ENCODE measurements around the gene GALNT5.
A peak's percentile ranks its signal among the peaks of the same experiment; 100 is the strongest.
"Not testable (repeated sequence)": the region's sequence is repeated elsewhere in the genome, so short reads cannot be mapped to it uniquely, and the experiment has no call there.

The GALNT5 gene

GRCh38 chr2:157250836-157251235, 6.7 kb upstream of the GALNT5 start:
- no peak for DNase-seq

DNA sequence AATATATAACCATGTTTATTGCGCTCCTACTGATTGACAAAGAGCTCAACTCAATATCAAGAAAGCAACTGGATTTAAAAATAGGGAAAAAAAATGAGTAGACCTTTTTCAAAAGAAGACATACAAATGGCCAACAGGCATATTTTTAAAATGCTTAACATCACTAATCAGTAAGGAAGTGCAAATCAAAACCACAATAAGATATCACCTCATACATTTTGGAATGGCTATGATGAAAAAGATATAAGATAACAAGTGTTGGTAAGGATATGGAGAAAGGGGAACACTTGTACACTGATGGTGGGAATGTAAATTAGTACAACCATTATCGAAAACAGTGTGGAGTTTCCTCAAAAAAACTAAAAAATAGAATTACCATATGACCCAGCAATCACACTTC, 5.6 kb upstream of the GALNT5 start:
- no peak for DNase-seq

DNA sequence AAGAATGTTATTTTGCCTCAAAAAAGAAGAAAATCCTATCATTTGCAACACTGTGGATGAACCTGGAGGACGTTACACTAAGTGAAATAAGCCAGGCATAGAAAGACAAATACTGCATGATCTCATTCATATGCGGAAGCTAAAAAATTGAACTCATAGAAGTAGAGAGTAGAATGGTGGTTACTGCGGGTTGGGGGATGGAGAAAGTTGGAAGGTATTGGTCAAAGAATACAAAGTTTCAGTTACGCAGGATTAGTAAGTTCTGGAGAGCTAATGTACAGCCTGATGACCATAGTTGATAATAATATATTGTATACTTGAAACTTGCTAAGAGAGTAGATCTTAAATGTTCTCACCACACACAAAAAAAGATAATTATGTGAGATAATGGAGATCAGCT, 5.0 kb upstream of the GALNT5 start:
- DNase-seq = no peak

DNA sequence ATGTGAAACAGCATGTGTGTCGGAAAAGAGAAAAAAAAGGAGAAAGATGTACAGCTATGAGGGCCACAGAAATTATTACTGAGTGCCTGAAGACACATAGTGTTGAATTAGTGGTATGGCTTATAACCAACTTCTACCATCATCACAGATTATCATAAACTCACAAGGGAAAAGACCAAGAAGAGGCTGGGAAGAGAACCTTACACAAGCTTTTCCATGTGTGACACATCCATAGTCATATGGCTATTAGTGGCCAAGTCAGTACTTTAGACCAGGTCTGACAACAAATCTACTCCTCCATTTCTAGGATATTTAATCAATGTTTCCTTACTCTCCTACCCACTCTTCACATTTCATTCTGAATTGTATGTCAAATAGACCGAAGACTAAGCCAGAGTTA, 3.5 kb upstream of the GALNT5 start:
- no peak for DNase-seq

DNA sequence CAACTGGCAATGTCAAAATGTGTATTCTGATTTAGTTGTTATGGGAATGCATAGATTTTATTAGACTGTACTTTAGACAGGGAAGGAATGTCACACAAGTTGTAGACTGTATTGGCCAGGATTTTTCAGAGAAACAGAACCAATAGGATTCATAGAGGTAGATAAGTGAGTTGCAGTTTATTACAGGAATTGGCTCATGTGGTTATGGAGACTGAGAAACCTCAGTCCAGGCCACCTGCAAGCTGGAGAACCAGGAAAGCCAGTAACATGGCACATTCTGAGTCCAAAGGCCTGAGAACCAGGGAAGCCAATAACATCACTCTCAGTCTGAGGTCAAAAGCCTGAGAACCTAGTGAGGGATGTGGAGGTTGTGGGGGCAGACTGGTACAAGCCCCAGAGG, 1.8 kb upstream of the GALNT5 start:
- DNase-seq = no peak

DNA sequence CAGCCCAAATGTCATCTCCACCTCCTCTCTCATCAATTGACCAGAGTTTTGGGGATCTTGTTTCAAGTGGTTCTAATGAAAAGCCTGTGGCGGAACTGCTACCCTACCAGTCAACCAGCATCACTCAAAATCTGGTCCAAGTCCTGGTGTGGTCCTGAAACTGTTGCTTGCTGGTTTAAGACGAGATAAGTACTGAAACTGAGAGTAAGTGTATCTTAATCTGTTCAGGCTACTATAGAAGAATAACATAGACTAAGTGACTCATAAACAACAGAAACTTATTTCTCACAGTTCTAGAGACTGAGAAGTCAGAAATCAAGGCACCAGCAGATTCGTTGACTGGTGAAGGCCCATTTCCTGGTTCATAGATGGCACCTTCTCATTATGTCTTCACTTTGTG, 879 bp upstream of the GALNT5 start:
- no peak for DNase-seq

DNA sequence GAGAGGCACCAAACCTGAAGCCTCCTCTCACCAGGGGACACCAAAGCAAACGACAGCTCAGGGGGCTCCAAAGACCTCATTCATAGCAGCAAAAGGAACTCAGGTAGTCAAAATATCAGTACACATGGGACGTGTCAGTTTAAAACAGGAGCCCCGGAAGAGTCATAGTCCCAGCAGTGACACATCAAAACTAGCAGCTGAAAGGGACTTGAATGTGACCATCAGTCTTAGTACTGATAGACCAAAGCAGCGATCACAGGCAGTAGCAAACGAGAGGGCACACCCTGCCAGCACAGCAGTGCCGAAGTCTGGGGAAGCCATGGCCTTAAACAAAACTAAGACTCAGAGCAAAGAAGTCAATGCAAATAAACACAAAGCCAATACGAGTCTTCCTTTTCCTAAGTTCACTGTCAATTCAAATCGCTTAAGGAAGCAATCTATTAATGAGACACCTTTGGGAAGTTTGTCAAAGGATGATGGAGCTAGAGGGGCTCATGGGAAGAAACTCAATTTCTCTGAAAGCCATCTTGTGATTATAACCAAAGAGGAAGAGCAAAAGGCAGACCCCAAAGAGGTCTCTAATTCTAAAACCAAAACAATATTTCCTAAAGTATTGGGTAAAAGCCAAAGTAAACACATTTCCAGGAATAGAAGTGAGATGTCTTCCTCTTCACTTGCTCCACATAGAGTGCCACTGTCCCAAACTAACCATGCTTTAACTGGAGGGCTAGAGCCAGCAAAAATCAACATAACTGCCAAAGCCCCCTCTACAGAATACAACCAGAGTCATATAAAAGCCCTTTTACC, 1.2 kb downstream of the GALNT5 start:
- no peak for DNase-seq

DNA sequence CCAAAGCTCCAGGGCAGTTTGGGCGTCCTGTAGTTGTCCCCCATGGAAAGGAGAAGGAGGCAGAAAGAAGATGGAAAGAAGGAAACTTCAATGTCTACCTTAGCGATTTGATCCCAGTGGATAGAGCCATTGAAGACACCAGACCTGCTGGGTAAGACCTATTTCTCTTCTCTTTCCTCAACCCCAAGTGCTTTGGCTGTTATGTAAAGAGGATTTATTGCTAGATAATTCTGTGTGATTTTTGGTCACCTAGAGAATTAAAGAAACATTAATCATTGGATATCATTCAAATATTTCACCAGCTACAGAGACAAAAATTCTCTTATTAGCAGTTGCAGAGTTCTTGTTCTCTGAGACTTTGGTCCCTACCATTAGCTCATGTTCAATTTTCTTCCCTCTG, 1.9 kb downstream of the GALNT5 start:
- no peak for DNase-seq

- no peak for DNase-seq
Measured at GRCh38 chr2:157259960-157260359, 2.5 kb downstream of the GALNT5 start.

DNA sequence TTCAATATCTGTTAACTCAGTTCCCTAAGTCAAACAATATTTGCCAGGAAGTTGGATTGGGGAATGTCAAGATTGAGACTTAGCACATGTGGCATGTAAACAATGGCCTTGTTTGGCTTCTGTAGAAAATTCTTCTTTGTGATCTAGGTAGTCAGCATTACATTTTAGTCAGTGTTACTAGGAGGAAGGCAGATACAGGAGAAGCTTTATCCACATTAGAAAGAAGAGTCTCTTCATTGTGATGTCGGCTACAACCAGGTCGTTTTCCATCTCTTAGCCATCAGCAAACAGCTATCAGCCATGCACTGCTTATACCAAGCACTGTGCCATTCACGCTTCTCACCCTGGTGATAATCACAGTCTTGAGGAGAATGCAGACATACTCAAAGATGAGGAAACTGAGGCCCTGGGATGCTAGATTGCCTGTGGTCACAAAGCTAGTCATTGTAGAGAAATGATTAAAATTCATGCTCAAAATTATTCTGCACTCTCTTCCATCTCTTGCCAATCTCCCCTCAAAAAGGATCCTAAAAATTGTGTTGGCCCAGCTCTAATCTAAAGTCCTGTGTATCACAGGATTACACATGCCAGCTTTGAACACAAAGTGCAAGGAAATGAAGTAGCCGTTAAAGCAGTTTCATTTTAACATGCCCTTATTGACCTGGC, 3.2 kb downstream of the GALNT5 start:
- no peak for DNase-seq

DNA sequence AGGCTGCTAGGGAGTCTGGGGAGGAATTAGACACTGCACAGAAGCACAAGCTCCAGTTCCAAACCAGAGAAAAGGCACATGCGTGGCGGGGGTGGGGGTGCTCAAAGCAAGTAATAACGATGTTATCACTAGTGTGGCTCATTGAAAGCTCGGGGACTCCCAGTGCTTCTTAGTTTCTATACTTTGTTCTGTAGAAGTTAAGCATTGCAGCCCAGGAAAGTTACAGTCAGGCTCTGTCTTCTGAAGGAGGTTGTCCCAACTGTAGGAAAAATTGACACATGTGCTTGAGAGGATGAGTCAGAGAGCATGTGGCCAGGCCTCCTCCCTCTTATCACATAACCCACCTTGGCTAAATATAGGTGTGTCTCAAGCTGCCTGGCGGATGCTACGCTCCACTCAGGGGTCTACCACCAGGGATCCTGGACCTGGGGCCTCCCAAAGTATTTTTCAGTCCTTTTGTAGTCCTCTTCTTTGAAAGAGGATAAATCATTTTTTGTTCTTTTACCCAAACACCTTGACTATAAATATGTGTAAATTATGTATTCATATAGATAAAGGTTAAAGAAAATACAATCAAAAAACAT, 3.8 kb downstream of the GALNT5 start:
- DNase-seq = peak; percentile 37

DNA sequence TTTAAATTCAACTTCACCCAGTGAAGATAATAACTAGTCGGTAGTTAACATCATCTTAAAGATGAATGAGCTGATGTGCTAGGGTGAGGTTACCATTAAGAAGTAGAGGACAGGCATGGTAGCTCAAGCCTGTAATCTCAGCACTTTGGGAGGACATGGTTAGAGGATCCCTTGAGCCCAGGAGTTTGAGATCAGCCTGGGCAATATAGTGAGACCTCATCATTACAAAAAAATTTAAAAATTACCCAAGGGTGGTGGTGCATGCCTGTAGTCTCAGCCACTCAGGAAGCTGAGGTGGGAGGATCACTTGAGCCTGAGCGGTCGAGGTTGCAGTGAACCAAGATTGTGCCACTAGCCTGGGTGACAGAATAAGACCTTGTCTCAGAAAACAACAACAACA, 4.7 kb downstream of the GALNT5 start:
- no peak for DNase-seq

DNA sequence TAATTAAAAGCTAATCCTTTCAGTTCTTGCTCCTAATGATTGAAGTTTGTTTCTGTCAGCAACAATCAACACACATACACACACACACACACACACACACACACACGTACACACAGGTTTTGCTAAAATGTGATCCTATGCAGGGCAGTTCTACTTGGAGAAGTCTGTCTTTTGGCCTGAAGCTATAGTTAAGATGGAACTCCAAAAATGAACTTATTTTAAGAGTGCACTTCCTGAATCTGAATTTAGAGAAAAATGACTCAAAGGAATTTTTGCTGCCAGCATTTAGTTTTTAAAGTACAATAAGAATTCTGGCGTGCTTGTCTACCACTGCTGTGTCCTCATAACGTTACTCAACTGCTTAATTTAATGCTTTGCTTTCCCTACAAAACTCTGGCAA, 6.6 kb downstream of the GALNT5 start:
- DNase-seq = no peak

DNA sequence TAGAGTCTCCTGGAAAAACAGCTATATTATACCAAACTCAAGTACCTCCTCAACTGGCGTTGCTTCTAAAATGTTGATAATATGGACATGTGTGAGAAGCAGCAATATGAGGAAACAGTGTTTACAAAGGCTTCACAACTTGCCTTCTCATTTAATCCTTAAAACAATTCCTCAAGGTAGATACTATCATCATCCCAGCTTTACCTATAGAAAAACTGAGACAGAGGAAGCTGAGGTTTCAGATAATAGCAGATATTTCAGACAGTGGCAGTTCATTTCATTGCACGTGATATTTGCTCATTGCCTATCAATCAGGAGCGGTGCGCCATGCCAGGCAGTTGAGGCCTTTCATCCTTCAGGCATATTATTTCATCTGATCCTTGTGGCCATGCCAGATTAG, 8.3 kb downstream of the GALNT5 start:
- no peak for DNase-seq

DNA sequence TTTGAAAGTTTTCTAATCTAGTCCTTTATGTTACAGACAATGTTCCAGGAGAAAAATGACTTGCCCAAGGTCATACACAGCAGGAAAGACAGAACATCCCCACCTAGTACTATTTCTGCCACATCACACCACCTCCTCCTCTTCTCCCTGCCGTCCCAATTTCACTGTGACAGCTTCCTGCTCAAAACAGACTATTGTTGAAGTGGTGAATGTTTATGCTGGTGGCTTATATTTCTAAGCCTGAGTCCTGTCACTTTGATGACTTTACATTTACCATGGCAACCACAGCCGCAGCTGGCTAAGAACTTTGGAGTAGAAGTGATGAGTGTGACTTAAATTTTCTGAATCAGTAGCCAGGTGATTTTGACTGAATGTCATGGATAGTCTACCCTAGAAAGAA, 10.0 kb downstream of the GALNT5 start:
- no peak for DNase-seq

DNA sequence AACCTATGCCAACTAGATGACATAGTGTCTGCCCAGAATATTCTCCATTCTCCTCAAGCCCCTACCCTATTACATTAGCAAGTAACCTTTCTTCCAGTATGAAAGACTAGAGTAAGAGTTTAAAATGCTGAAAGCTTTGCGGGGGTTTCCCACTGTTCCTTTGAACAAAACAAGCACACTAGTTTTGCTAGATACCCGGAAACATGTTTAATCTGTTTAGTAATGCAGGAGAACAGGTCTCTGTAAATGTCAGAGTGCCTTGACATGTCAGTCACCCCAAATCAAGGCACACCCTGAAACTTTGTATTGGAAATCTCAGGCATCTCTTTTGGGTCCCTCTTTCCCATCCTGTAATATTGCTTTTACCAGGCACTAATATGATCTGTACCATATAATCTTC, 11.6 kb downstream of the GALNT5 start:
- no peak for DNase-seq

DNA sequence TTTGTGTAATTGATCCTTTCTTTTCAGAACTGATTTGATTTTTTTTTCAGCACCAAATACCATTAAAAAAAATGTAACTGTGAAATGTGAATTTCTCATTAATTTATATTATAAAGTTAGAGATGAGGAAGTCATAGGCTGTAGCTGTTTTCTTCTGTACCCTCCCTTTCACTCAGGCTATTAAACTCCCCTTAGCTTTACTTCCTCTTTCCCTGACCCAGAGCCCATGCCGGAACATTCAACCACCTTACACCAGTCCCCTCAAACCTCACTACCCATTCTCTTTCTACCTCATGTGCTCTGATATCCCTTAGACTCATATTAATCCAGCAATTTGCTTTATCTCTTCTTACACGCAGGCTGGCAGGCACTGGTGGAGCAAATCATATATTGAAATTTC, 12.4 kb downstream of the GALNT5 start:
- no peak for DNase-seq

DNA sequence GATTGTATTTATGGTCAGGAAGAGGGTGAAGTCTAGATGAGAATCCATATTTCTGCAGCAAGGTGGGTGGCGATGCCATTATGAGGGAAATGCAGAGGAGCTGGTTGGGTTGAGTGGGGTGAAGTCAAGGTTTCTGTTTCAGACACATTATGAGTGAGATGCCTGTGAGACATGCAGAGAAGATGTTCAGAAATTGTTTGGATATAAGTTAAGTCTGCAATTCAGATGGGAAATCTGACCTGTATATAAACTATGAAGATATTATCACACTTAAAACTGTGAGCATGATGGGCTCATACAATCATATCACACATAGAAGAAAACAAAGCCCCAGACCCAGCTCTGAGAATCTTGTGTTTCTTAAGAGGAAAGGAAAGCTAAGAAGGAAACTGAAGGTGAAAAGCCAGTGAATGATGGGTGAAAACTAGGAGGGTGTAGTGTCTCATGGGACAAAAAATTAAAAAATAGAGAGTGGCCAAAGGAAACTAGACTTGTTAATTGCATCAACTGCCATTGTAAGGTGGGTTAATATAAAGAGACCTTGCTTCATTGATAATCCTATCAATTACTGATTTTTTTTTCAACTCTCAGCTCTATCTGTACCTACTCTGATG, 14.2 kb downstream of the GALNT5 start:
- no peak for DNase-seq

- not testable (repeated sequence) for DNase-seq
Measured at GRCh38 chr2:157279311-157279710, 21.8 kb downstream of the GALNT5 start.

DNA sequence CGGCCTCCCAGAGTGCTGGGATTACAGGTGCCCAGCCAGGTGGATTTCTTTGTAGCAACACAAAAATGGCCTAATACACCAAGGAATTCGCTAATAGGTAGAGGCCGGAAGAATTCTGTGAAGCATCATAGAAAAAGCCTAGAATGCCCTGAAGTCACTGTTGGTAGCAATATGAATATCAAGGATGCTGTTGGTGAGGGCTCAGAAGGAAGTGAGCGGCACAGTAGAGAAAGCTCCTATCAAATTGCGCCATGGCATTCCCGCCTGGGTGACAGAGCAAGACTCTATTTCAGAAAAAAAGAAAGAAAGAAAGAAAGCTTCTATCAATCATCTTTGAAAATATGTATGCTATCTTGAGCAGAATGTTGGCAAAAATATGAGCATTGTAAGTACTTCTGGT, 23.8 kb downstream of the GALNT5 start:
- no peak for DNase-seq

- peak; percentile 52 for DNase-seq
Measured at GRCh38 chr2:157283468-157283867, 26.0 kb downstream of the GALNT5 start.

- DNase-seq = no peak
Measured at GRCh38 chr2:157287160-157287559, 29.7 kb downstream of the GALNT5 start.

- DNase-seq = no peak
Measured at GRCh38 chr2:157290525-157290924, 33.0 kb downstream of the GALNT5 start.

- peak; percentile 18 for DNase-seq
Measured at GRCh38 chr2:157291018-157291417, 33.5 kb downstream of the GALNT5 start.

Measured in NCI-H69 (cell line).